Ishikawa (cell line): ENCODE results near the gene LEMD2.

Experiments
- CEBPB ChIP-seq: IDR thresholded peaks from 2 replicates; pipeline ENCODE4 v1.6.1; 2012
- CREB1 ChIP-seq: IDR thresholded peaks from 2 replicates; pipeline ENCODE4 v1.6.1; 2012; ENCODE audit warnings: low read depth
- EGR1 ChIP-seq: IDR thresholded peaks from 2 replicates; pipeline ENCODE4 v1.6.1; 2012
- EP300 ChIP-seq: IDR thresholded peaks from 2 replicates; pipeline ENCODE4 v1.6.1; 2012; ENCODE audit warnings: borderline replicate concordance
- FOXM1 ChIP-seq: IDR thresholded peaks from 2 replicates; pipeline ENCODE4 v1.6.1; 2012; ENCODE audit warnings: low read depth, borderline replicate concordance
- NFIC ChIP-seq: IDR thresholded peaks from 2 replicates; pipeline ENCODE4 v1.6.1; 2012
- RAD21 ChIP-seq: IDR thresholded peaks from 2 replicates; pipeline ENCODE4 v1.6.1; 2012; ENCODE audit warnings: low read depth
- TAF1 ChIP-seq: IDR thresholded peaks from 2 replicates; pipeline ENCODE4 v1.6.1; 2012; ENCODE audit warnings: low read depth, mild to moderate bottlenecking
- TCF12 ChIP-seq: IDR thresholded peaks from 2 replicates; pipeline ENCODE4 v1.6.1; 2012; ENCODE audit warnings: low read depth
- TEAD4 ChIP-seq: IDR thresholded peaks from 2 replicates; pipeline ENCODE4 v1.6.1; 2012
- YY1 ChIP-seq: IDR thresholded peaks from 2 replicates; pipeline ENCODE4 v1.6.1; 2012; ENCODE audit warnings: low read depth
- ZBTB7A ChIP-seq: IDR thresholded peaks from 2 replicates; pipeline ENCODE4 v1.6.1; 2012; ENCODE audit warnings: low read depth
- TF ChIP-seq, protein P1 (sequence below): IDR thresholded peaks from 2 replicates; pipeline ENCODE4 v1.6.1; 2012
- TF ChIP-seq, protein P2 (sequence below): IDR thresholded peaks from 2 replicates; pipeline ENCODE4 v1.6.1; 2012; ENCODE audit warnings: low read depth, mild to moderate bottlenecking
- TF ChIP-seq, protein P3 (sequence below): IDR thresholded peaks from 2 replicates; pipeline ENCODE4 v1.6.1; 2012

LEMD2 gene

DNA sequence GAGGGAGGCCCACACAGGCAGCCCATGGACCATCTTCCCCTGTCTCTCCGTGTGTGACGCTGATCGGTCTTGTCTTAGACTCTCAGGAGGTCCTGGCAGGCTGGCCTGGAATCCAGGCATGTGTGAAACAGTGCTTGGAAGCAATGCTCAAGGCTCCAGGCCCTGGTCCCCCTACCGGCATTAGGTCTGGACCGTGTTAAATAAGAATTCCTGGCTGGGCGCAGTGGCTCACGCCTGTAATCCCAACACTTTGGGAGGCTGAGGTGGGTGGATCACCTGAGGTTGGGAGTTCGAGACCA is 55.3 kb downstream of the LEMD2 start:
- TF ChIP-seq CREB1 = no peak
- TF ChIP-seq RAD21 = no peak

DNA sequence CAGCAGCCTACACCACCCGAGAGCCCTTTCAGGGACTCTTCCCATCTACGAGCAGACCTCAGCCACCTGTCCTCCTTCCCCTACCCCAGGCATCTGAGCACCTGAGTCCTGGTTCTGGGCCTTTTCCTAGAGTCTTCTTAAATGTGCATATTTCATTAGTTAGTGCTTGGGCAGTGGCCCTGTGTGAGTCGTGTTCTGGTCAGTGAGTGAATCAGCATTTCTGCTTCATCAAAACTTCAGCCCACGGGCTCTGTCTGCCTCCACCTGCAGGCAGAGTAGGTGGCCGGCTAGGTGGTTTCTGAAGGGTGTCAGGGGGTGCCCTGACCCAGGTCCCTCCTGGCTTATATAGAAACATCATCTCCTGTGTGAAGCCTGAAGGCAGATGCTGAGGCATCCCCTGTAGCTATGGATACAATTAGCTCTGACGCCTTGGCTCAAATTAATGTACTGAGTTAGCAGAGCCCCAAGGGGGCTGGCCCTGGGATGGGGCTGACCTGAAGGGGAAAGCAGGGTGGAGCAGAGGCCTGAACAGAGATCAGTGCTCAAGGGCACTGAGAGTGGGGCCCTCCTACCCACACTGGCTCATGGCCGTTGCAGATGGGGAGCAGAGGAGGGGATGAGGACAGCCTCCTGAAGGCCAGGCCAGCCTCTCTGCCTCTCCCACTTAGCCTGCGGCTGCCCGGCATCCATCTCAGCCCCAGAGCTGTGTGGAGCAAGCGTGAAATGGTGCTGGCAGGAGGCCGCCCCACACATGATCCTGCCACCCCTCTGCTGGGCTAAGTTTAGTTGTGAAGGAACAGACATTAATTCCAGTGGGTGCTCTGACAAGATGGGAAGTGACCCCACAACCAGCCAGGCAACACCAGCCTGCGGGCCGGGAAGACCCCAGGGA is 55.9 kb downstream of the LEMD2 start:
- TF ChIP-seq TEAD4 (no peak), YY1 (no peak), EGR1 (no peak), NFIC (no peak), EP300 (no peak), RAD21 (no peak)
- TF ChIP-seq, protein P1, sequence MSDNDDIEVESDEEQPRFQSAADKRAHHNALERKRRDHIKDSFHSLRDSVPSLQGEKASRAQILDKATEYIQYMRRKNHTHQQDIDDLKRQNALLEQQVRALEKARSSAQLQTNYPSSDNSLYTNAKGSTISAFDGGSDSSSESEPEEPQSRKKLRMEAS = no peak

DNA sequence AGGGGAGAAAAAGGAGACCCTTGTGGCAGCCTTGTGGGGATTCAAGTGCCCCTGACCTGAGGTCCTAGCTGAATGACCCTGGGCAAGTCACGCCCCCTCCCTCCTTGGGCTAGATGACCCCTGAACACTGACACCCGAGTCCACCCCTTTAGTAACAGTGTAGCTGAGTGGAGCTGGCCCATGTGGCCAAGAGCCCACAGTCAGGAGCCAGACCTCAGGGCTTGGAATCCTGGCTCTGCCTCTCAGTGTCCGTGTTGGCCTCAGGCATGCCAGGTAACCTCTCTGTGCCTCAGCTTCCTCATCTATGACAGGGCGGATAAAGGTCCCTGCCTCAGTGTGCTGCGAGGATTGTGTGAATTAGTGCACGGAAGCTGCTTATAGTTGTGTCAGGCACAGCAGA is 56.5 kb downstream of the LEMD2 start:
- no peak for TF ChIP-seq EGR1
- TF ChIP-seq CREB1 = no peak
- TF ChIP-seq, protein P2, sequence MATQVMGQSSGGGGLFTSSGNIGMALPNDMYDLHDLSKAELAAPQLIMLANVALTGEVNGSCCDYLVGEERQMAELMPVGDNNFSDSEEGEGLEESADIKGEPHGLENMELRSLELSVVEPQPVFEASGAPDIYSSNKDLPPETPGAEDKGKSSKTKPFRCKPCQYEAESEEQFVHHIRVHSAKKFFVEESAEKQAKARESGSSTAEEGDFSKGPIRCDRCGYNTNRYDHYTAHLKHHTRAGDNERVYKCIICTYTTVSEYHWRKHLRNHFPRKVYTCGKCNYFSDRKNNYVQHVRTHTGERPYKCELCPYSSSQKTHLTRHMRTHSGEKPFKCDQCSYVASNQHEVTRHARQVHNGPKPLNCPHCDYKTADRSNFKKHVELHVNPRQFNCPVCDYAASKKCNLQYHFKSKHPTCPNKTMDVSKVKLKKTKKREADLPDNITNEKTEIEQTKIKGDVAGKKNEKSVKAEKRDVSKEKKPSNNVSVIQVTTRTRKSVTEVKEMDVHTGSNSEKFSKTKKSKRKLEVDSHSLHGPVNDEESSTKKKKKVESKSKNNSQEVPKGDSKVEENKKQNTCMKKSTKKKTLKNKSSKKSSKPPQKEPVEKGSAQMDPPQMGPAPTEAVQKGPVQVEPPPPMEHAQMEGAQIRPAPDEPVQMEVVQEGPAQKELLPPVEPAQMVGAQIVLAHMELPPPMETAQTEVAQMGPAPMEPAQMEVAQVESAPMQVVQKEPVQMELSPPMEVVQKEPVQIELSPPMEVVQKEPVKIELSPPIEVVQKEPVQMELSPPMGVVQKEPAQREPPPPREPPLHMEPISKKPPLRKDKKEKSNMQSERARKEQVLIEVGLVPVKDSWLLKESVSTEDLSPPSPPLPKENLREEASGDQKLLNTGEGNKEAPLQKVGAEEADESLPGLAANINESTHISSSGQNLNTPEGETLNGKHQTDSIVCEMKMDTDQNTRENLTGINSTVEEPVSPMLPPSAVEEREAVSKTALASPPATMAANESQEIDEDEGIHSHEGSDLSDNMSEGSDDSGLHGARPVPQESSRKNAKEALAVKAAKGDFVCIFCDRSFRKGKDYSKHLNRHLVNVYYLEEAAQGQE = no peak
- no peak for TF ChIP-seq TAF1
- TF ChIP-seq, protein P1 = no peak
- no peak for TF ChIP-seq FOXM1

DNA sequence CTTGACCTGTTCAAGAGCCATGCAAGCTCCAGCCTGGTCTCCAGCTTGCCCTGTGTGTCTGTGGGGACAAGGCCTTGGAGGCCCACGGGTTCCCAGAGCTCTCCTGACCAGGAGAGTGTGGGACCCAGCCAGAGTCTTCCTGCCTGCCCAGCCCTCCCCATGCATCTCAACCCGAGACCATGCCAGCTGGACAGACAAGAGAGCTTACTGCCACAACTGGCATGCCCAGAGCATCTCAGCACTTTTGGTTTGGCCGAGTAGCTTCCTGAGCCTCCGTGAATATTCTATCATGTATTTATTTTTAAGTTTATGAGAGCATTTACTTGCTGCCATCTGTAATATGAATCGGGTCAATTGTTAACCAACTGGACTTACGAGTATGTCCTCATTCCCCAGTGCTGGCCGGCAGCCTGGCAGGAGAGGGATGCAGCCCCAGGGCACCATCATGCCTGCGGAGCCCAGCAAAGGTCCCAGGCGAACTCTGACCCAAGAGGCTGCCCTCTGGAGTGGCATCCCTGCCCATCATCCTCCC is 57.1 kb downstream of the LEMD2 start:
- TF ChIP-seq, protein P3, sequence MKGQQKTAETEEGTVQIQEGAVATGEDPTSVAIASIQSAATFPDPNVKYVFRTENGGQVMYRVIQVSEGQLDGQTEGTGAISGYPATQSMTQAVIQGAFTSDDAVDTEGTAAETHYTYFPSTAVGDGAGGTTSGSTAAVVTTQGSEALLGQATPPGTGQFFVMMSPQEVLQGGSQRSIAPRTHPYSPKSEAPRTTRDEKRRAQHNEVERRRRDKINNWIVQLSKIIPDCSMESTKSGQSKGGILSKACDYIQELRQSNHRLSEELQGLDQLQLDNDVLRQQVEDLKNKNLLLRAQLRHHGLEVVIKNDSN = no peak

DNA sequence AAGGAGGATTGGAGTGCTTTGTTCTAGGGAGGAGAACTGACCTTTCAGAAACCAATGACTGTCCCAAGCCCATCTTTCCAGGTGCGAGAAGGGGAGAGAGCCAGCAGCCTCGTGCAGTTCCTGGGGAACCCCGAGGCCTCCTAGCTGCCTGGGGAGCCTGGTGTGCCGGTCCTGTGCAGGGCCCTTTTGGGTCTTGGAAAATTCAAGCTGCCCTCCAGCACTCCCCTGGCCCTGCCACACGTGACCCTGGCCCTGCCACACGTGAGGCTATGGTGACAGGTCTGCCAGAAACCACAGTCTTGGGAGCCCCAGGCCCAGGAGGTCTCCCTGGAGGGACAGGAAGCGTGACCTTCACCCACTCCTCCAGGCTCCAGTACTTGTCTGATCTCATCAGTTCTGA is 57.9 kb downstream of the LEMD2 start:
- TF ChIP-seq TCF12 = no peak
- no peak for TF ChIP-seq YY1
- TF ChIP-seq CEBPB = no peak
- TF ChIP-seq, protein P2 = no peak
- no peak for TF ChIP-seq TEAD4
- TF ChIP-seq TAF1 = no peak
- no peak for TF ChIP-seq FOXM1
- no peak for TF ChIP-seq RAD21
- TF ChIP-seq, protein P1 = no peak

DNA sequence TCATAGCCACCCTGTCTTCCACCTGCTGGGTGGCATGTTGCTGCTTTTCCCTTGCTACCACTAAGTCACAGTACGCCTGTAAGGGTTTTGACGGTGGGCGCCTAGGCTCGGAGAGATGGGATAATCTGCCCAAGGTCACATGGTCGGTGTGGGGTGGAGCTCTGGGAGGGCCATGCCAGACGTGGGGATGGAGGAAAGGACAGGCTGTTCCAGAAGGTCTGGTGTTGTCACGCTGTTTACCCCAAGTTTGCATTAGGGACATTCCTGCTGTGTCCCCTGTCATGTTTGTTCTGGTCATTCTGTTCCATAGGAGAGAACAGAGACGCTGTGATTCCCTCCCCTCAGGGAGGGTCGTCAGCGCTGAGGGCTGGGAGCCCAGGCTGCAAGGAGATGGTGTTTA is 58.3 kb downstream of the LEMD2 start:
- TF ChIP-seq NFIC = no peak
- TF ChIP-seq EGR1 = no peak
- TF ChIP-seq EP300 = no peak

DNA sequence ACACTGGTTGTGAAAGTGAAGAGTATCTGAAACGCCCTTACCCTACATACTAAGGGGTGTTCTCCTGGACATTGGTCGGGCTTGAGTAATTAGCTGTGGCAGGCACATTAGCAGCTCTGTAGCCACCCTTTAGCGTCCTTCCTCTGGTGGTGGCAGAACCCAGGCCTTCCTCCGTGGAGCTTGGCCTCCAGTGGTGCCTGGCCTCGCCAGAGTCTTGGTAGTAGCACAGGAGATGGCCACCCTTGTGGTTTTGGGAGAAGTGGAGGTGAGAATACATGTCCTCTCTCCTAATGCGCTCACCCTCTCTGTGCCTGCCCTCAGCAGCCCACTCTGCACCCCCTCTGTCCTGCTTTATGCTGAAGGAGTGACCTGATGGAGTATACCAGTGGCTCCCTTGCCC is 59.9 kb downstream of the LEMD2 start:
- TF ChIP-seq FOXM1 (no peak), RAD21 (no peak), EP300 (no peak), NFIC (no peak), TAF1 (no peak), TEAD4 (no peak), CREB1 (no peak), ZBTB7A (no peak), TCF12 (no peak)
- TF ChIP-seq, protein P2 = no peak
- TF ChIP-seq, protein P1 = no peak
- TF ChIP-seq, protein P3 = no peak
